ENCODE measurements around the gene OR51B5. TPM values are rescaled to one million over a fixed set of nuclear protein-coding genes. Genes with fewer than 3 reads are reported as not detected.
"Not testable (repeated sequence)": the region's sequence is repeated elsewhere in the genome, so short reads cannot be mapped to it uniquely, and the experiment has no call there.

OR51B5 gene
- total RNA-seq, result not detected

- no peak for DNase-seq
These were observed at the start of gene OR51B5 for GRCh38 chr11:5343474-5344335. Gene OR51B5 (minus strand): TSS chr11:5343524. CDS start chr11:5343524, 0 bp downstream.

GRCh38 chr11:5390210-5390609, 46.9 kb upstream of the OR51B5 start:
- DNase-seq, result no peak

GRCh38 chr11:5384335-5384734, 41.0 kb upstream of the OR51B5 start:
- no peak for DNase-seq

- no peak for DNase-seq
These were observed 40.3 kb upstream of the OR51B5 start, which contains the start of gene OR51M1 for GRCh38 chr11:5383576-5383975. Gene OR51M1 (plus strand): TSS chr11:5383812. CDS start chr11:5389399, 5,587 bp downstream.

- DNase-seq, result no peak
These were observed 37.5 kb upstream of the OR51B5 start for GRCh38 chr11:5380740-5381342.

GRCh38 chr11:5369789-5370188, 26.5 kb upstream of the OR51B5 start:
- no peak for DNase-seq

GRCh38 chr11:5368502-5369043, 25.2 kb upstream of the OR51B5 start:
- no peak for DNase-seq

- DNase-seq, result no peak
These were observed 24.2 kb upstream of the OR51B5 start for GRCh38 chr11:5367448-5368074.

GRCh38 chr11:5366856-5367255, 23.5 kb upstream of the OR51B5 start:
- DNase-seq, result no peak

- DNase-seq, result not testable (repeated sequence)
These were observed 23.0 kb upstream of the OR51B5 start for GRCh38 chr11:5366365-5366764.

- DNase-seq, result no peak
These were observed 20.9 kb upstream of the OR51B5 start for GRCh38 chr11:5364214-5364613.

GRCh38 chr11:5363679-5364078, 20.4 kb upstream of the OR51B5 start:
- DNase-seq, result no peak

- DNase-seq, result no peak
These were observed 18.8 kb upstream of the OR51B5 start for GRCh38 chr11:5362017-5362625.

GRCh38 chr11:5356031-5356430, 12.7 kb upstream of the OR51B5 start:
- not testable (repeated sequence) for DNase-seq

- no peak for DNase-seq
These were observed 7.9 kb upstream of the OR51B5 start, which contains the start of gene OR51B6 for GRCh38 chr11:5351208-5351607. Gene OR51B6 (plus strand): TSS chr11:5351508. CDS start chr11:5351508, 0 bp downstream.

- no peak for DNase-seq
These were observed 6.2 kb upstream of the OR51B5 start for GRCh38 chr11:5349550-5349949.

- DNase-seq, result no peak
These were observed 5.3 kb upstream of the OR51B5 start for GRCh38 chr11:5348551-5349194.

GRCh38 chr11:5345831-5346230, 2.5 kb upstream of the OR51B5 start:
- DNase-seq, result no peak

- DNase-seq, result no peak
These were observed 3.5 kb downstream of the OR51B5 start for GRCh38 chr11:5339771-5340322.

- not testable (repeated sequence) for DNase-seq
These were observed 6.1 kb downstream of the OR51B5 start for GRCh38 chr11:5337253-5337652.

- DNase-seq, result no peak
These were observed 7.0 kb downstream of the OR51B5 start for GRCh38 chr11:5336331-5336730.

GRCh38 chr11:5335170-5335569, 8.2 kb downstream of the OR51B5 start:
- DNase-seq, result no peak

All from effector CD4-positive, alpha-beta T cell (primary cell).